Measurements from ENCODE around the gene CHAC1.

The CHAC1 gene

DNA sequence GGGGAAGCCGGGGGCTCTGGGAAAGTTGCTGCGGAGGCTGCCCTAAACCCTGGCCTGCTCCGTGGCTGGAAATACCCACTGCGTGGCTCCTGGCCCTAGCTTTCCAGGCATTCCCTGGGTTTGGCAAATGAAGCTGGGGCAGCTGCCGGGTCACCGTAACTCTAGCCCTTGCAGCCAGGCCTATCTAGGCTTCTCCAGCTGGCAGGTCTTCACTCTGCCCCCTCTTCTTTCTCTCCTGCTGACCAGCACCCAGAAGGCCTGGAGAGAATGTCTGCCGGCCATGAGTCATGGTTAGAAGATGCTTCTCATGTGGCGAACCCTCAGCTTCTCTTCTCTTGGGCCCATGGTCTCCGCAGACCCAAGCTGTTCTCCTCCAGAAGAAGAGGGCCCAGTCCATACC is 29.7 kb upstream of the CHAC1 start:
- no peak overlapping the region for H3K4me3 ChIP-seq (ENCODE audit: low read depth, low read length)
- TF ChIP-seq, protein P1, sequence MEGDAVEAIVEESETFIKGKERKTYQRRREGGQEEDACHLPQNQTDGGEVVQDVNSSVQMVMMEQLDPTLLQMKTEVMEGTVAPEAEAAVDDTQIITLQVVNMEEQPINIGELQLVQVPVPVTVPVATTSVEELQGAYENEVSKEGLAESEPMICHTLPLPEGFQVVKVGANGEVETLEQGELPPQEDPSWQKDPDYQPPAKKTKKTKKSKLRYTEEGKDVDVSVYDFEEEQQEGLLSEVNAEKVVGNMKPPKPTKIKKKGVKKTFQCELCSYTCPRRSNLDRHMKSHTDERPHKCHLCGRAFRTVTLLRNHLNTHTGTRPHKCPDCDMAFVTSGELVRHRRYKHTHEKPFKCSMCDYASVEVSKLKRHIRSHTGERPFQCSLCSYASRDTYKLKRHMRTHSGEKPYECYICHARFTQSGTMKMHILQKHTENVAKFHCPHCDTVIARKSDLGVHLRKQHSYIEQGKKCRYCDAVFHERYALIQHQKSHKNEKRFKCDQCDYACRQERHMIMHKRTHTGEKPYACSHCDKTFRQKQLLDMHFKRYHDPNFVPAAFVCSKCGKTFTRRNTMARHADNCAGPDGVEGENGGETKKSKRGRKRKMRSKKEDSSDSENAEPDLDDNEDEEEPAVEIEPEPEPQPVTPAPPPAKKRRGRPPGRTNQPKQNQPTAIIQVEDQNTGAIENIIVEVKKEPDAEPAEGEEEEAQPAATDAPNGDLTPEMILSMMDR (IDR thresholded peaks at IDR 0.05; ENCODE audit: borderline replicate concordance, insufficient read depth, low read depth, low read length) = no peak

DNA sequence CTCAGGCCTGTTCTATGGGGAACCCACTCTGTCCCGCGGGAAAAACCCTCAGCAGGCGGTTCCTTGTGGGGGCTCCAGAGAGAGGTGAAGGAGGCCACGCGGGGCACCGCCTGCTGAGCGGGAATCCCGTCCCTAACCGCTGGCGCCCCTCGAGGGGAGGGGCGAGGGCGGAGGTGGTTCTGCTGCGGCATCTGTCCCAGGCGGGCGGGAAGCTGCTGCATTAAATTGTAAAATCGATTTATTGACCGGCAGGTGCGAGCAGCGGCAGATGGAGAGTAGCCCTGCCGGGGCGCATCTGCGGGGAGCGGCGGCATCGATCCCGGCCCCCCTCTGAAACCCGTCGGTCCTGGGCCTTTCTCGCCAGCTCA is 27.8 kb upstream of the CHAC1 start:
- no peak overlapping the region for H3K4me3 ChIP-seq (ENCODE audit: low read depth, low read length)
- TF ChIP-seq, protein P1 (IDR thresholded peaks at IDR 0.05; ENCODE audit: borderline replicate concordance, insufficient read depth, low read depth, low read length) = no peak

DNA sequence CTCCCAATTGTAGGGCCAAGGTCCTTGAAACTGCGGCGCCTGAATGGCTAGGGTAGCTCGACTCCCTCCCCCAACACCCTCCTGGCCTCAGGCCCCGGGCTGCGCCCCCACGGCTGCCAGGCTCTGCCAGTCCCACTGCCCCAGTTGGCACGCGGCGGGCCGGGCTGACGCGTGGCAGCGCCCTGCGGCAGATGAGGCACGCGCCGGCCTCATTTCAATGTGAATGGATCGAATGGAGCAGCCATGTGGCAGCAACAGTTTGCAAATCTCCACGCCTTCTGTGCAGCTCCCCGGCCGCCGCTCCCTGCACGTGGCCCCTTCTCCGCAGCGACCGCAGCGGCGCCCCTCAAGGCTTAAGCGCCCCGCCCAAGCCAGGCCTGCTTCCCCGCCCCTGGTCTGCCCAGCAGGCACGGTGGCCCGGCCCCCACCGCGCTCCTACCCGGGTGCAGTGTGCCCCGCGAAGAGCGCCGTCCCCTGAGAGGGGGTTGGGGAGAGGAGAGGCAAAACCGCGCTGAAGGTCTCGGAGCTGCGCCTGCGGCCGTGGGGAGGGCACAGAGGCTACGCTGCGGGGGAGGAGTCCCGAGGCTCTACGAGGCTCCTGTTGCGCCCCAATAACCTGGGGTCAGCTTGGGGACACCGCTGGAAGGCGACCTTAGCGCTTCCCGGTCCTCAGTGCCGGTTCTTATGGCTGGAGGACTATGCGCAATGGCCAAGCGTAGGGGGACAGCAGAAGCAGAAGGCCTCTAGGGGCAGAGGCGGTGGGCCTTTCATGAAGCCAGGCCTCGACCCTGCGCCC is 27.2 kb upstream of the CHAC1 start:
- no peak overlapping the region for H3K4me3 ChIP-seq (ENCODE audit: low read depth, low read length)
- TF ChIP-seq, protein P1 (IDR thresholded peaks at IDR 0.05; ENCODE audit: borderline replicate concordance, insufficient read depth, low read depth, low read length) = no peak

DNA sequence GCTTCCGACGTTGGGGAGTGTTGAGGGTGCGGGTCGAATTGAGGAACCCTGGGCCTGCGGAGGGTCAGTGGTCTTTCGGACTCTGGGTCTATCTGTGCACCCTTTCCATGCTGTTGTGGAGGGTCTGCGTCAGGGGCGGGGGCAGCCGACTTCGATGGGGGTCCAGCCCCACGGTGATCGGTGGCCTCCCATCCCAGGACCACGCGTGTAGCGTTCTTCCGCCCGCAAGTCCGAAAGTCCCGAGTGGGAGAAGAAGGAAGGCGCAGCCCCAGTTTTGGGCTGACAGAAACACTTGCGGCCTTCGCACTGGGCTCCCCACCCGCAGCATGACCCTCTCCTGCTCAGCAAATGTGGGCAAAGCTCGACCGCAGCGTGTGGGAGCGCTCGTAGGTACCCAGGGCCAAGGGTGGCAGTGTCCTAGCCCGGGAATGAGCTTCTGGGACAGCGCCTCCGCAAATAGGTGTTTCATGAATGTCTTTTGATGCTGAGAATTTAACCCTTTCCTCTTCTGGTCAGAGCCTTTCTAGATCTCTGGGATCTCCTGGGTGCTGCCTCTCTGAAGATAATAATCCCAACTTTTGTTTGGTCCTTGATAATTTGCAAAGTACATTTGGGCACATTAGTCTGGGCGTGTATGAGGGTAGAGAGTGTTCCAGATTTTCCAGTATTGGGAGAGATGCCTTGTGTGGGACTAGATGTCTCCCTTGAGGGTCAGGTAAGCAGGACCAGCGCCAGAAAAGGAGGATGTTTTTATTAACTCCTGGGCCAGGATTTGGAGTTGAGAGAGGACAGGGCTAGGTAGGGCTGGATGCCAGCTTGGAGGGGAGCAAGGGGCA is 26.4 kb upstream of the CHAC1 start:
- TF ChIP-seq, protein P1 (IDR thresholded peaks at IDR 0.05; ENCODE audit: borderline replicate concordance, insufficient read depth, low read depth, low read length) = no peak
- H3K4me3 ChIP-seq (ENCODE audit: low read depth, low read length) = no peak overlapping the region

DNA sequence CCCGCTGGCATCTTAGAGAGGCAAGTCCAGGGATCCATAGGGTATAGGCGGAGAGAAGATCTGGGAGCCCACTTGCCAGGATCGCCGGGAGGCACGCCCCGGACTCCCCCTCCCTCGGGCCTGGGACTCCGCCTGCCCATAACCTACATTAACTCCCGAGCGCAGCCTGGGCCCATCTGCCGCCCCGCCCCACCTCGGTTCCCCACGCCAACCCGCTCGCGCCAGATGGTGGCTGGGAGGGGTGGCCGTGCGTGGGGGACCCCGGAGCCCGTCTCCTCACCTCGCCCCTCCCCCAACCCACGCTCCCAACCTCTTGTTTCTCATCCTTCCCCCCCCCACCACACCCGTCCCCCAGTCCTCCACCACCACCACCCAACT is 25.8 kb upstream of the CHAC1 start:
- H3K4me3 ChIP-seq (ENCODE audit: low read depth, low read length) = no peak overlapping the region
- TF ChIP-seq, protein P1 (IDR thresholded peaks at IDR 0.05; ENCODE audit: borderline replicate concordance, insufficient read depth, low read depth, low read length) = no peak

DNA sequence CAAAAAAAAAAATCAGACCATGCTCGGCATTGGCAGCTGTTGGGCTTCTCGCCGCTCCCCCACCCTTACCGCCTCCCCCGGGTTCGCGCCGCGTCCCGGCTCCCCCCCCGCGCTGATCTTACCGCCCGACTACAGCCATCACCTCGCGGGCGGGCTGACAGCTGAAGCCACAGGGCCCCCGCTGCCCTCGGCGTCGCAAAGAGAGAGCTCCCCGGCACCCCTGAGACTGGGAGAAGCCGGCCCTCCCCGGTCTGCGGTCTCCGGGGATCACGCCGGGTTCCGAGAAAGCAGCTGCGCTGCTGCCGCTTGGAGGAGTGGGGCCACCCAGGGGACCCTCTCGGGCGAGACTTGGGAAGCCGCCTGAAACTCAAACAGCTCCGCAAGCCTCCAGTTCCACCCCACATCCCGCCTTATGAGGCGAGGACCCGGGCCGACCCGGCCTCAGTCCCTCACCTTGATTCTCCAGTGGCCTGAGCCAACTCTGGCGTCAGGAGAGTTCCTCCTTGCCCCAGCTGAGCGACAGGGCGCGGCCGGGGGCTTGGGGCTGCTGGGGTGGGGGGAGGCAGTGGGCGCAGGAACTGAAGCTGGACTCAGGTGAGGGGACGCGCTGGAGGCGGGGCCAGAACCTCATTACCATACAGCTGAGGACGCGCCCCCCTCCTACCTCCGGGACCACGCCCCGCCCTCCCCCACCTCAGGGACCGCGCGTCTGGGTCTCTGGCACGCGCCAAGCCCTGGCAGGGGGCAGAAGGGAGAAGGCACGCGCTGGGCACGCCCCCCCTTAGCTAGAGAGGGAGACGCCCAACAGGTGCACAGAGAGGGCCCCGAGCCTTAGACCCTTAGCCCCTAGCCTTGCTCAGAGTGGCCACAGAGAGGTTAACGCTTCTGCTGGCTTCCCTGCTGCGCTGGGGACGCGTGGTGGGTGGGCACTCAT is 25.1 kb upstream of the CHAC1 start:
- TF ChIP-seq, protein P1 (IDR thresholded peaks at IDR 0.05; ENCODE audit: borderline replicate concordance, insufficient read depth, low read depth, low read length) = no peak
- no peak overlapping the region for H3K4me3 ChIP-seq (ENCODE audit: low read depth, low read length)

Measured in GM12875 (cell line).